HG03571 (cell line): Measurements from ENCODE around the gene ARF5.
A peak's percentile ranks its signal among the peaks of the same experiment; 100 is the strongest.

Source experiments
- ATAC-seq: cut with Tn5 transposase; IDR thresholded peaks from one replicate; pipeline ENCODE4 v1.9.1; 2021; ENCODE audit not compliant: unreplicated experiment

Gene ARF5

DNA sequence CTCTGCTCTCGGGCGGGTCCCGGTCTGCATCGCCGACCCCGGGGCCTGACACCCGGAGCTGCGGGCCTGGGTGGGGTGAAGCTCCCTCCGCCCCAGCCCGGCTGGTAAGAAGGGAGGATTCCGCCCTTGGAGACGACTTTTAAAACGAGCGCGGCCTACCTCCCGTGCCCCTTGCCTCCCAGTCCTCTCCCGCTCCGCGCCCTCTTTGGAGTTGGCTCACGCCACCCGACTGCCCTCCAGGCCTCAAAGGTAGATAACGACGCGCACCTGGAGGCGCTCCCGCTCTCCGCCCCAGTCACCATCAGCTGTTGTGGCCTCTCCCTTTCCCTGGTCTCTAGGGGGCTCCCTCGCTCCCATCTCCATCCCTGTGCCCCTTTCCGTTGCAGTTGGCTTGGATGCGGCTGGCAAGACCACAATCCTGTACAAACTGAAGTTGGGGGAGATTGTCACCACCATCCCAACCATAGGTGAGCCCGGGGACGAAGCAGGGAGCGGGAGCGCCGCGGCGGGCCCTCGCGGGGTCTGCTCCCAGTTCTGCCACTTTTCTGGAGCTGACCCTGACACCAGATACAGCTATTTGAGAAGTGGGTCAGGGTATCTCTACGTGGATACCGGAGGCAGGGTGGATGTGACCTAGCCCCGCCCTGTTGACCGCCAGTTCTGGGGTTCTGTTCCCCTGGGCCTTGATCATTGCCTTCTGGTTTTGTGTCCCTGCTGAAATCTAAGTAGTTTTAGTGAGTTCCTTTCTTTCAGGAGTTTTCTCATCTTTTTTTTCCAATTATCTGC is 679 bp downstream of the ARF5 start:
- peak; percentile 6 for ATAC-seq

DNA sequence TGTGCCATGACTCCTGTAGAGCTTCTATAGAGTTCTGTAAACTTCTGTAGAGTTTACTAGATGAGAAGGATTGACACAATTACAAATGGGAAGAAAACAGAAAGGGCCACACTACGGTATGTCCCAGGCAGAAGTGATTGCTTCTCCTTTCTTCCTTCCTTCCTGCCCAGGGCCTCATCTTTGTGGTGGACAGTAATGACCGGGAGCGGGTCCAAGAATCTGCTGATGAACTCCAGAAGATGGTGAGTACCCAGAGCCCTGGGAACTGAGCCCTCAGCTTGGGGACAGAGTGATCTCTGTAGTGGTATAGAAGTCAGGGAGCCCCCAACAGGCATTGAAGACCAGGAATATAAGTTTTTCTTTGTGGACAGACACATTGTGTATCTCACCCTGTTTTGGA is 1.7 kb downstream of the ARF5 start:
- no peak for ATAC-seq

GRCh38 chr7:127591189-127591588 is 3.0 kb downstream of the ARF5 start:
- ATAC-seq, result no peak

DNA sequence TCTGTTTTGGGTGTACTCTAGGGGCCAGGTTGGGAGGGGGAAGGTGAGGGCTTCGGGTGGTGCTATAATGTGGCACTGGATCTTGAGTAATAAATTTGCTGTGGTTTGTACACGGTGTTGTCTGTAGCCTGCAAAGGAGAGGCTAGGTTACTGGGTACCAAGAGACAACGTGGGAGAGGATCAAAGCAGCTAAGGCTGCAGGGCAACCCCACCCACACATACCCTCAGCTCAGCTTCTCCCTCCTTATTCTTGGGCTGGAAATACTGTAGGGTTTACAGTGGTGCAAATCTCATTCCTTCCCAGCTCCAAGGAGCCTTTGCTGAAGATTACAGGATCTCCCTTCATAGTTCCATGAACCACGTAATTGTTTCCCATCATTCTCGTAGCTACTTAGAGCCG is 3.4 kb downstream of the ARF5 start:
- no peak for ATAC-seq

DNA sequence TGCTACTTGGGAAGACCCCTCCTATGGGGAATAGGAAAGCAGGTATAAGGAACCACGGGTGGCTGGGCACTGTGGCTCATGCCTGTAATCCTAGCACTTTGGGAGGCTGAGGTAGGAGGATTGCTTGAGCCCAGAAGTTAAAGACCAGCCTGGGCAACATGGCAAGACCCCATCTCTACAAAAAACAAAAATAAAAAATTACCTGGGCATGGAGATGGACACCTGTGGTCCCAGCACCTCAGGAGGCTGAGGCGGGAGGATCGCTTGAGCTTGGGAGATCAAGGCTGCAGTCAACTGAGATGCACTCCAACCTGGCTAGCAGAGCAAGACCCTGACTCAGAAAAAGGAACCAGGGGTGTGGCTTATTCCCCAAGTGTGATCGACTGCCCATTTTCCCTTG is 4.3 kb downstream of the ARF5 start:
- ATAC-seq, result no peak

DNA sequence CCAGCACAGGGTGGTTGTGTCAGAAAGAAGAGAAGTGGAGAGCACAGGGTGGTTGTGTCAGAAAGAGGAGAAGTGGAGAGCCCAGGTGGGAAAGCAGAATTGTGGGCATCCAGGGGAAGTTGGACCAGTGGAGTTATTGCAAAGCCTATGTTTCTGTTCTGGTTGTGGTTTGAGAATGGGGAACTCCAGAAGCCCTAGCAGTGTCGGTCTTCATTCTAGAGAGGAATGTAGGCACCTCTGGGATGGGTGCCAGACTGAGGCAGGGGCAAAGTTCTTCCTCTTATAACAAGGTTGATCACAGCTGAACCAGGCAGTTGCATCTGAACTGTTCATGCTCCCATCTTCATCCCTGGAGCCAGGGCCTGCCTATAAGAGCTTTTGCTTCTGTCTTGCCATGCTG is 6.3 kb downstream of the ARF5 start:
- ATAC-seq, result no peak

- ATAC-seq, result no peak
Observed at GRCh38 chr7:127595737-127596136, 7.5 kb downstream of the ARF5 start.

DNA sequence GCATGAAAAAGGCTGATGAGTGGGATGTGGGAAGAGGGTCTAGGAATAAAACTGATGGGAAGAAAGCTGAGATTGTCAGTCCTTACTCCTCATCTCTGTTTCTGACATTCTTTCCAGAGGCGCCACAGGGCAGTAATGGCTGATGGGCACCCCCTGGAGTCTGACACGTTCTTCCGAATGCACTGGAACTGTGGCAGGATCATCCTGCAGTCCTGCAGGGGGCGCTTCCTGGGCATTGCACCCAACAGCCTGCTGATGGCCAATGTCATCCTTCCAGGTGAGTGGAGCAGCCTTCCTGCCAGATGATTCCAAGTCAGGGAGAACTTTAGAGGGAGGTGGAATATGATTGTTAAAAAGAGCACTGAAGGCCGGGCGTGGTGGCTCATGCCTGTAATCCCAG is 10.1 kb downstream of the ARF5 start:
- no peak for ATAC-seq

DNA sequence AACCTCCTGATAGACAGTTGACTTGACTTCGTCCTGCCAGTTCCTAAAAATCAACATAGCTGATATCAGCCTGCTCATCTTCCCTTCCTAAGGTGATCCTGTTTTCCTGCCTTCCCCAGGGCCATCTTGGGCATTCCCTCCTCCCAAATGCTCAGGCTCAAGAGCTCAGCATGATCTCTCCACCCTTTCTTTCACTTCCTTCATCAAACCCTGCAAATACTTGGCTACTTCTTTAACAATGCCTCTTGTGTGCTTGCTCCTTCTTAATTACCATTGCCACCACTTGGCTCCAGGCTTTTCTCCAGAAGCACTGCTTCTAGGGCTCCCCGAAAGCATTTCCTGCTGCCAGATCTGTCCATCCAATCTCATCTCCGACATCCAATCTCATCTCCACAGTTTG is 12.7 kb downstream of the ARF5 start:
- ATAC-seq, result no peak

GRCh38 chr7:127608446-127608845 is 20.2 kb downstream of the ARF5 start:
- no peak for ATAC-seq

- ATAC-seq, result no peak
Observed at GRCh38 chr7:127609297-127609696, 21.1 kb downstream of the ARF5 start.

DNA sequence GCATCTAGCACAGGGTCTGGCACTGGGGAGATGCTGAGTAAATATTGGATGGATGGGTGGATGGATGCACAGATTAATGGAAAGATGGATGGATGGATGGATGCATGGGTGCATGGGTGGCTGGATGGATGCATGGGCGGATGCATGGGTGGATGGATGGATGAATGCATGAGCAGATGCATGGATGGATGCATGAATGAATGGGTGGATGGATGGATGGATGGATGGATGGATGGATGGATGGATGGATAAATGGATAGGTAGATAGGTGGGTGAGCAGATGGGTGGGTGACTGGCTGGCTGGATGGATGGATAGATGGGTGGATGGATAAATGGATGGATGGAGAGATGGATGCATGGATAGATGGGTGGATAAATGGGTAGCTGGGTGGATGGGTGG is 24.1 kb downstream of the ARF5 start:
- no peak for ATAC-seq

GRCh38 chr7:127616724-127617123 is 28.5 kb downstream of the ARF5 start:
- ATAC-seq, result no peak

DNA sequence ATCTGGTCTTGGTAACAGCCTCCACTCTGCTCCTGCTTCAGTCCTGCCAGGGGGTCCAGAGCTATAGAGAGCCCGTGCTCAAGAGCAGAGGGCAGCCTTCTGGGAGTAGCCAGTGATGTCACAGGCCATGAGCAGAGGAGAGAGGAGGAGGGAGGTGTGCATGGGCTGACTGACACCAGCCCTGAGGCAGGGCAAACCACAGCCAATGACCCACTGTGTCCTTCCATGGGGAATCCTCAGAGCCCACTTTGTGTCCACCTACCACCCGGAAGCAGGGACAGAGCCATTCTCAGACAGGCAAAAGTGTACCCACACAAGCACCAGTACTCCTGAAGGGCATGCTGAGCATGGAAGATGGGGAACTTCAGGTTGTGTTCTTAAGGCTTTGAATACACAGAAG is 29.8 kb downstream of the ARF5 start, which contains the start of gene PAX4:
Gene PAX4 (minus strand): TSS at position 101 of the 400 bp plus-strand sequence. CDS start 2,214 bp downstream, outside the sequence.
- ATAC-seq, result no peak

DNA sequence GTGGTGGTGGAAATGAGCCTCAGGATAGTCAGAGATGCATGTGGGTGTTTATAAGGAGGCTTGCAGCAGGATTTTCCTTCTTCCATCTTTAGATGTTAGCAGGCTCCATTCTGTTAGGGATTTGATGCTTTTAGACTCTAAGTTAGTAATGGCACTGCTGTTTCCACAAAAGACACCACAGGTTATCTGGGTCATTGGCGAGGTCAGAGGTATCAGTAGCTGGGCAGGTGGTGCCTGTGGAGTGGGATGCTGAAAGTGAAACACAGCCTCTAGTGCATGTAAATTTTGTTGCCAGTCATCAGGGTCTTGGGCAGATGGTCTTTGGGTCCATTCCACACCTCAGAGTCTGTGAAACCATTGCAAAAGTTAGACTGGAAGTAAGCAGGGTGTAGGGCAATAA is 30.6 kb downstream of the ARF5 start:
- no peak for ATAC-seq

- no peak for ATAC-seq
Observed at GRCh38 chr7:127619681-127620405, 31.6 kb downstream of the ARF5 start.

DNA sequence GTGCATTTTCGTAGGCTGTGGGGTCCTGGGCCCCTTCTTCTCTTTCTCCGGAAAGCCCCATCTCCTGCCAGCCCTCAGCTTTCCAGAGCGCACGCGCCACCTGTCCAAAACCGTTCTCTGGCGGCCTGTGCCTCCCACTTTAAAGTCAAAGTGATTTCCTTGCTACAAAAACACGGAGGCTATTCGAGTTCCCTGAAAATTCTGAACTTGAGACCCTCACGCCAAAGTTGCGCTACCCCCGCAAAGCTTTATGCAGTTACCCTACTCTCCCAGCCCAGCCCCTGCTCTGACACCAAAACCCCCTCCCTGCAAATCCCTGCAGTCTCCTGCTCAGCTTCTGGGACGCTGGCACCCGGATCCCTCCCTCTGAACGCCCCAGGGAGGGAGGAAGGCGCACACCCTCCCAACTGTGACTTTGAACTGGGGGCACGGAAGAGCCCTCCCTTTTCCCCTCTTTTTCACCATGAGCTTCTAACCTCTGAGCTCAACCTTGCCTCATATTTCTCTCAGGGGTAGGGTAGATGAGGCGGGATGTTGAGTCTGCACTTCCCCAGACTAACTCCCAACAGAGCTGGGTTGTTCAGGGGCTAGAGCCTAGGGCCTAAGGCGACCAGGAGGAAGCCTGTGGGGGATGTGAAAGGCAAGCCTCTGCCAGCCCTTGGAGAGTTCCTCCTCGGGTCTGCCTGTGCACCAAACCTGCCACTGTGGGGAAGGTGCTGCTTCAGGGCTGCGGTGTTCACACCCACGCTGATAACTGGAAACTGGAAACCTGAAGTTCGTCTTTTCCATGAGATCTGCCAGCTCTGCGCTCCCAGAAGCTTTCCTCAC is 32.4 kb downstream of the ARF5 start:
- ATAC-seq, result no peak

DNA sequence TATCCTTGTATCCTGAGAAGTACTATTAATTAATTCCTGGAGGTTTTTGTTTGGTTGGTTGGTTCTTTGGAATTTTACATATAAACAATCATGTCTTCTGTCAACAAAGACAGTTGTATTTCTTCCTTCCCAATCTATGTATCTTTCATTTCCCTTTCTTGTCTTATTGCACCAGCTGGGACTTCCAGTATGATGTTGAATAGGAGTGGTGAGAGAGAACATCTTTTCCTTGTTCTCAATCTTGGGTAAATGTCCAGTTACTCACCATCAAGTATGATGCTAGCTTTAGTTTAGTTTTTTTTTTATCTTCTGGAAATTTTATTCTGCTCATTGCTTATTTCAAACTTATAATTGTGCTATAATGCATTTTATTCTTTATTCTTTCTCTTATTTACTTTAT is 37.1 kb downstream of the ARF5 start:
- no peak for ATAC-seq

- no peak for ATAC-seq
Observed at GRCh38 chr7:127628445-127628844, 40.2 kb downstream of the ARF5 start.

- no peak for ATAC-seq
Observed at GRCh38 chr7:127629268-127629854, 41.1 kb downstream of the ARF5 start.

DNA sequence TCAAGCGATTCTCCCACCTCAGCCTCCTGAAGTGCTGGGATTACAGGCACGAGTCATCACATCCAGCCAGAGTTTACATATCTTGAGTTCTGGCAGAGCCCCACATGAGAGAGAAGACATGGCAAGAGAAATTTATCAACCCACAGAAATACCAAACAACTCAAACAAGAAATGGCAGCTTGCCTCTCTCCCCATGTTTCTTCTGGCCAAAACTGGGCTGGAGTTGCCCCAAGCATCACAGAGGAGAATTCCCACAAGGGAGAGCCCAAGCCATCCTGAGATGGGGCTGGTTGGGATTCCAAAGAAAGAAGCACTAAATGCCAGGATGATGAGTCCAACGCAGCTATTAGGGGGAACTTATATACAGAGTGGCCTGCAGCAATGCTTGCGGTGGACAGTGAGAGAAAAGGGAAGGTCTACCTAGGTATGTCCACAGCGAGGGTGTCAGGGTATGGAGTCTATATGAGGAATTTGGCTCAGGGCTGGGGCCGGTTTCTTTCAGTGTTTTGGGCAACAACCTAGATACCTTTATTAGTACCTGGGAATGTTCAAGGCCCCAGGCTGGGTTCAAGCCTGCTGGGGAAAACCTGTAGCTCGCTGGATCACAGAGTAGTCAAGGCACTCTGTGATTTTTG is 44.2 kb downstream of the ARF5 start:
- no peak for ATAC-seq
